HepG2 (cell line): ENCODE data around the gene NYNRIN. TPM values are rescaled to one million over a fixed set of nuclear protein-coding genes. Genes with fewer than 3 reads are reported as not detected.
A peak's percentile ranks its signal among the peaks of the same experiment; 100 is the strongest.

Experiments used
- ATF7 ChIP-seq, 2 experiments: fragments of 450-650 bp in 1 of 2; sonication (generic) in 1 of 2; formaldehyde crosslinking in 1 of 2; IDR thresholded peaks; 2 replicates each; pipeline versions ENCODE4 v1.4.0 to v1.6.1; 2016 to 2020; ENCODE audit warnings: antibody characterized with exemption in 1 of 2, mild to moderate bottlenecking in 1 of 2, missing genetic modification reagents in 1 of 2
- E2F2 ChIP-seq: sonication (generic); formaldehyde crosslinking; IDR thresholded peaks from 2 replicates; pipeline ENCODE4 v1.4.0; 2020; ENCODE audit warnings: missing genetic modification reagents, borderline replicate concordance
- FUBP1 ChIP-seq: sonication (generic); formaldehyde crosslinking; IDR thresholded peaks from 2 replicates; pipeline ENCODE4 v1.5.1; 2020; ENCODE audit warnings: missing genetic modification reagents, mild to moderate bottlenecking, borderline replicate concordance
- GTF3A ChIP-seq: sonication (generic); formaldehyde crosslinking; conservative IDR thresholded peaks from 2 replicates; pipeline ENCODE4 v1.4.0; 2020; ENCODE audit warnings: mild to moderate bottlenecking, missing genetic modification reagents
- RNF2 ChIP-seq: fragments of 450-650 bp; conservative IDR thresholded peaks from 2 replicates; pipeline ENCODE4 v1.6.1; 2016; ENCODE audit warnings: low read depth
- ZNF263 ChIP-seq: sonication (generic); formaldehyde crosslinking; IDR thresholded peaks from 2 replicates; pipeline ENCODE4 v1.4.0; 2020; ENCODE audit warnings: missing genetic modification reagents
- ZNF414 ChIP-seq: sonication (generic); formaldehyde crosslinking; IDR thresholded peaks from 2 replicates; pipeline ENCODE4 v1.5.0; 2020; ENCODE audit warnings: missing genetic modification reagents
- ZNF615 ChIP-seq: sonication (generic); formaldehyde crosslinking; IDR thresholded peaks from 2 replicates; pipeline ENCODE4 v1.5.0; 2020; ENCODE audit warnings: mild to moderate bottlenecking, missing genetic modification reagents, borderline replicate concordance
- ZNF784 ChIP-seq: sonication (generic); formaldehyde crosslinking; IDR thresholded peaks from 2 replicates; pipeline ENCODE4 v1.5.1; 2020; ENCODE audit warnings: missing genetic modification reagents, mild to moderate bottlenecking, borderline replicate concordance
- polyA plus RNA-seq, 8 experiments: library from polyadenylated mRNA; depleted of rRNA in 3 of 8; stranded (reverse) in 7 of 8; unstranded in 1 of 8; fragments of >200 nt; fragmentation: Illumina TruSeq in 4 of 8; extraction: Trizol in 4 of 8; gene quantifications; 2 replicates each; pipeline versions ENCODE4 v1.2.1 to v1.2.3, GENCODE V29; 2011 to 2016; ENCODE audit warnings: low read depth in 4 of 8, missing spikeins in 1 of 8, mixed read lengths in 1 of 8; ENCODE audit not compliant: insufficient read depth in 1 of 8
- total RNA-seq, 5 experiments: library from RNA; depleted of rRNA; stranded (reverse); fragments of >200 nt; fragmentation: Illumina TruSeq; extraction: Trizol; gene quantifications; 2 replicates each; pipeline ENCODE4 v1.2.3, GENCODE V29; 2016; ENCODE audit warnings: low read depth in 1 of 5
- TF ChIP-seq, protein P1 (sequence below): sonication (generic); formaldehyde crosslinking; IDR thresholded peaks from 2 replicates; pipeline ENCODE4 v1.5.1; 2020; ENCODE audit warnings: missing genetic modification reagents, mild to moderate bottlenecking, borderline replicate concordance
- TF ChIP-seq, protein P2 (sequence below), 2 experiments: sonication (generic) in 1 of 2; formaldehyde crosslinking in 1 of 2; IDR thresholded peaks; 2 replicates each; pipeline versions ENCODE4 v1.4.0 to v1.6.1; 2016 to 2020; ENCODE audit warnings: borderline replicate concordance in 1 of 2, low read depth in 1 of 2, mild to moderate bottlenecking in 1 of 2, missing genetic modification reagents in 1 of 2
- TF ChIP-seq, protein P3 (sequence below): sonication (generic); formaldehyde crosslinking; IDR thresholded peaks from 2 replicates; pipeline ENCODE4 v1.9.0; 2021; ENCODE audit warnings: missing genetic modification reagents, borderline replicate concordance

The NYNRIN gene
- total and polyA plus RNA-seq, 2 of the 13 experiments (the other 11 are each of a cell fraction or from before 2014, with no cell fraction given), result 0.63 to 1.1 TPM

DNA sequence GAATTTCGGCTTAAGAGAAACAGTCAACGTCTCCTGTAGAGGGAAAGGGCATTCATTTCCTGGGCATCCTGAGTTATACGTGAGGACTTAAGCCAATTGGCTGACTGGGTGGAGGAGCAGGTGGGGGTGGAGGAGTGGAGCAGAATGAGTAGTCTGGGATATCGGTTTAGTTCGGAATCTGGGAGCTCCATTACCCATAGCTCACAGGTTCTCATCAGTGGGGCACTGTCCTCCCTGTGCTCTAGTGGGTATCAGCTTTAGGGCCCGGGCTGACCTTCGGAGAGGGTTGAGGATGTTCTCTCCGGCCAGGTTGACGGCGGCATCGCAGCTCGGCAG, 43.1 kb downstream of the NYNRIN start (continued):
- TF ChIP-seq, protein P1, sequence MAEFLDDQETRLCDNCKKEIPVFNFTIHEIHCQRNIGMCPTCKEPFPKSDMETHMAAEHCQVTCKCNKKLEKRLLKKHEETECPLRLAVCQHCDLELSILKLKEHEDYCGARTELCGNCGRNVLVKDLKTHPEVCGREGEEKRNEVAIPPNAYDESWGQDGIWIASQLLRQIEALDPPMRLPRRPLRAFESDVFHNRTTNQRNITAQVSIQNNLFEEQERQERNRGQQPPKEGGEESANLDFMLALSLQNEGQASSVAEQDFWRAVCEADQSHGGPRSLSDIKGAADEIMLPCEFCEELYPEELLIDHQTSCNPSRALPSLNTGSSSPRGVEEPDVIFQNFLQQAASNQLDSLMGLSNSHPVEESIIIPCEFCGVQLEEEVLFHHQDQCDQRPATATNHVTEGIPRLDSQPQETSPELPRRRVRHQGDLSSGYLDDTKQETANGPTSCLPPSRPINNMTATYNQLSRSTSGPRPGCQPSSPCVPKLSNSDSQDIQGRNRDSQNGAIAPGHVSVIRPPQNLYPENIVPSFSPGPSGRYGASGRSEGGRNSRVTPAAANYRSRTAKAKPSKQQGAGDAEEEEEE (CRISPR knock-in tag), result peak; percentile 95
- TF ChIP-seq ZNF615 (CRISPR knock-in tag), result no peak
- TF ChIP-seq, protein P2, sequence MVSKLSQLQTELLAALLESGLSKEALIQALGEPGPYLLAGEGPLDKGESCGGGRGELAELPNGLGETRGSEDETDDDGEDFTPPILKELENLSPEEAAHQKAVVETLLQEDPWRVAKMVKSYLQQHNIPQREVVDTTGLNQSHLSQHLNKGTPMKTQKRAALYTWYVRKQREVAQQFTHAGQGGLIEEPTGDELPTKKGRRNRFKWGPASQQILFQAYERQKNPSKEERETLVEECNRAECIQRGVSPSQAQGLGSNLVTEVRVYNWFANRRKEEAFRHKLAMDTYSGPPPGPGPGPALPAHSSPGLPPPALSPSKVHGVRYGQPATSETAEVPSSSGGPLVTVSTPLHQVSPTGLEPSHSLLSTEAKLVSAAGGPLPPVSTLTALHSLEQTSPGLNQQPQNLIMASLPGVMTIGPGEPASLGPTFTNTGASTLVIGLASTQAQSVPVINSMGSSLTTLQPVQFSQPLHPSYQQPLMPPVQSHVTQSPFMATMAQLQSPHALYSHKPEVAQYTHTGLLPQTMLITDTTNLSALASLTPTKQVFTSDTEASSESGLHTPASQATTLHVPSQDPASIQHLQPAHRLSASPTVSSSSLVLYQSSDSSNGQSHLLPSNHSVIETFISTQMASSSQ (IDR thresholded peaks at IDR 0.05; ENCODE audit: low read depth), result no peak
- TF ChIP-seq, protein P2 (CRISPR knock-in tag; IDR thresholded peaks at IDR 0.05; ENCODE audit: borderline replicate concordance), result peak; percentile 47; the same call in 1 of the 2 replicates
- TF ChIP-seq ZNF414 (CRISPR knock-in tag), result peak; percentile 15; the same call in 1 of the 2 replicates
- TF ChIP-seq FUBP1 (CRISPR knock-in tag), result peak; percentile 91
- peak; percentile 83; the same call in 1 of the 2 replicates for TF ChIP-seq GTF3A (CRISPR knock-in tag)
- peak; percentile 54; the same call in 1 of the 2 replicates for TF ChIP-seq E2F2 (CRISPR knock-in tag)
- TF ChIP-seq, protein P3, sequence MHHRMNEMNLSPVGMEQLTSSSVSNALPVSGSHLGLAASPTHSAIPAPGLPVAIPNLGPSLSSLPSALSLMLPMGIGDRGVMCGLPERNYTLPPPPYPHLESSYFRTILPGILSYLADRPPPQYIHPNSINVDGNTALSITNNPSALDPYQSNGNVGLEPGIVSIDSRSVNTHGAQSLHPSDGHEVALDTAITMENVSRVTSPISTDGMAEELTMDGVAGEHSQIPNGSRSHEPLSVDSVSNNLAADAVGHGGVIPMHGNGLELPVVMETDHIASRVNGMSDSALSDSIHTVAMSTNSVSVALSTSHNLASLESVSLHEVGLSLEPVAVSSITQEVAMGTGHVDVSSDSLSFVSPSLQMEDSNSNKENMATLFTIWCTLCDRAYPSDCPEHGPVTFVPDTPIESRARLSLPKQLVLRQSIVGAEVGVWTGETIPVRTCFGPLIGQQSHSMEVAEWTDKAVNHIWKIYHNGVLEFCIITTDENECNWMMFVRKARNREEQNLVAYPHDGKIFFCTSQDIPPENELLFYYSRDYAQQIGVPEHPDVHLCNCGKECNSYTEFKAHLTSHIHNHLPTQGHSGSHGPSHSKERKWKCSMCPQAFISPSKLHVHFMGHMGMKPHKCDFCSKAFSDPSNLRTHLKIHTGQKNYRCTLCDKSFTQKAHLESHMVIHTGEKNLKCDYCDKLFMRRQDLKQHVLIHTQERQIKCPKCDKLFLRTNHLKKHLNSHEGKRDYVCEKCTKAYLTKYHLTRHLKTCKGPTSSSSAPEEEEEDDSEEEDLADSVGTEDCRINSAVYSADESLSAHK, result peak; percentile 20; the same call in 1 of the 2 replicates
- 0 out of 2 replicates have a peak, but pooled peaks have one; percentile 43 for TF ChIP-seq ZNF784 (CRISPR knock-in tag)
- 0 out of 2 replicates have a peak, but pooled peaks have one; percentile 24 for TF ChIP-seq RNF2
- TF ChIP-seq ZNF263 (CRISPR knock-in tag), result peak; percentile 79; the same call in 1 of the 2 replicates
- no peak for TF ChIP-seq ATF7 (IDR thresholded peaks at IDR 0.05)
- peak; percentile 38; the same call in 1 of the 2 replicates for TF ChIP-seq ATF7 (CRISPR knock-in tag; IDR thresholded peaks at IDR 0.05)
